ENCODE data around the gene FH.

GRCh38 chr1:241533326-241534115 is 14.0 kb upstream of the FH start:
- TF ChIP-seq, protein P1, sequence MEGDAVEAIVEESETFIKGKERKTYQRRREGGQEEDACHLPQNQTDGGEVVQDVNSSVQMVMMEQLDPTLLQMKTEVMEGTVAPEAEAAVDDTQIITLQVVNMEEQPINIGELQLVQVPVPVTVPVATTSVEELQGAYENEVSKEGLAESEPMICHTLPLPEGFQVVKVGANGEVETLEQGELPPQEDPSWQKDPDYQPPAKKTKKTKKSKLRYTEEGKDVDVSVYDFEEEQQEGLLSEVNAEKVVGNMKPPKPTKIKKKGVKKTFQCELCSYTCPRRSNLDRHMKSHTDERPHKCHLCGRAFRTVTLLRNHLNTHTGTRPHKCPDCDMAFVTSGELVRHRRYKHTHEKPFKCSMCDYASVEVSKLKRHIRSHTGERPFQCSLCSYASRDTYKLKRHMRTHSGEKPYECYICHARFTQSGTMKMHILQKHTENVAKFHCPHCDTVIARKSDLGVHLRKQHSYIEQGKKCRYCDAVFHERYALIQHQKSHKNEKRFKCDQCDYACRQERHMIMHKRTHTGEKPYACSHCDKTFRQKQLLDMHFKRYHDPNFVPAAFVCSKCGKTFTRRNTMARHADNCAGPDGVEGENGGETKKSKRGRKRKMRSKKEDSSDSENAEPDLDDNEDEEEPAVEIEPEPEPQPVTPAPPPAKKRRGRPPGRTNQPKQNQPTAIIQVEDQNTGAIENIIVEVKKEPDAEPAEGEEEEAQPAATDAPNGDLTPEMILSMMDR (IDR thresholded peaks at IDR 0.05), result no peak
- TF ChIP-seq POLR2A (IDR thresholded peaks at IDR 0.05), result no peak

All from heart left ventricle (tissue), 13 donors.